Mucosa of descending colon (tissue), 3 donors: ENCODE measurements around the gene ADPRHL1. TPM values are rescaled to one million over a fixed set of nuclear protein-coding genes. Genes with fewer than 3 reads are reported as not detected.

ENCODE experiments used
- ATAC-seq: fragments of 200-7000 bp; cut with Tn5 transposase; one replicate; pipeline ENCODE4 v1.9.1; 2020; ENCODE audit warnings: mild to moderate bottlenecking, moderate library complexity
- DNase-seq, 3 donors: peaks; one replicate each; pipeline ENCODE4 v3.0.0-alpha.2; 2020
- H3K36me3 ChIP-seq: fragments of 200-600 bp; one replicate; pipeline ENCODE4 v1.8.0; 2021; ENCODE audit warnings: low read depth, mild to moderate bottlenecking
- H3K4me1 ChIP-seq: fragments of 200-600 bp; one replicate; pipeline ENCODE4 v1.8.0; 2021; ENCODE audit warnings: low read depth, mild to moderate bottlenecking
- H3K4me3 ChIP-seq: fragments of 200-600 bp; one replicate; pipeline ENCODE4 v1.8.0; 2021; ENCODE audit warnings: mild to moderate bottlenecking
- H3K9me3 ChIP-seq: fragments of 200-600 bp; one replicate; pipeline ENCODE4 v1.8.0; 2021; ENCODE audit warnings: mild to moderate bottlenecking
- CTCF ChIP-seq: fragments of 200-600 bp; IDR thresholded peaks from one replicate; pipeline ENCODE4 v1.8.0; 2022; ENCODE audit warnings: antibody characterized with exemption, mild to moderate bottlenecking
- intact Hi-C, 2 donors: fragments of 100-400 bp; cut with DNase I in 1 of 2; cut with micrococcal nuclease in 1 of 2; formaldehyde crosslinking; loops; one replicate each; pipeline versions ENCODE4 v1.11.0 to v1.11.1; 2022; cut with DNase I, micrococcal nuclease
- total RNA-seq, 3 donors: library from RNA; stranded (reverse); fragmentation: NEBNext Ultra II Directional in 2 of 3; extraction: Animal tissue kit (Norgen Biotek cat#: 25700) in 2 of 3; gene quantifications; one replicate each; pipeline versions ENCODE4 v1.2.1 to v1.2.4, GENCODE V29; 2021 to 2023
- donor health status: DM: no; HTN: no; CAD: no; lungs with moderate emphysema.
- donor health status: DM: no; HTN: no; CAD: no.
- donor health status: DM: no; HTN: yes; CAD: no.

The ADPRHL1 gene
- total RNA-seq, 3 donors from 2014 or later = 5.1 to 9.2 (median 7.1) TPM

- Histone ChIP-seq H3K4me1 (peaks cover 4% of the 10 kb centered on the region), H3K36me3 (no peaks in the 10 kb centered on the region), H3K4me3 (no peak overlapping the region), H3K9me3 (no peaks in the 10 kb centered on the region)
- no peak for TF ChIP-seq CTCF
- DNase-seq = no peak
- no peak for ATAC-seq
- intact Hi-C loops = no loop called here
These were observed 19.8 kb downstream of the ADPRHL1 start for GRCh38 chr13:113433391-113433916.

- DNase-seq = no peak
- Histone ChIP-seq H3K4me3 (no peak overlapping the region), H3K36me3 (no peaks in the 10 kb centered on the region), H3K4me1 (peaks cover 4% of the 10 kb centered on the region), H3K9me3 (no peaks in the 10 kb centered on the region)
- no peak for ATAC-seq
- no peak for TF ChIP-seq CTCF
- intact Hi-C loops = no loop called here
These were observed 20.6 kb downstream of the ADPRHL1 start for GRCh38 chr13:113432506-113433270.

GRCh38 chr13:113431171-113431570 is 22.1 kb downstream of the ADPRHL1 start:
- DNase-seq = no peak
- intact Hi-C loops = no loop called here
- TF ChIP-seq CTCF = no peak
- ATAC-seq = no peak
- no peaks in the 10 kb centered on the region for H3K4me1 ChIP-seq
- no peak overlapping the region for H3K4me3 ChIP-seq
- H3K36me3 ChIP-seq = no peaks in the 10 kb centered on the region
- H3K9me3 ChIP-seq = no peaks in the 10 kb centered on the region

- no peak for TF ChIP-seq CTCF
- DNase-seq = no peak
- no peaks in the 10 kb centered on the region for H3K9me3 ChIP-seq
- H3K4me1 ChIP-seq = no peaks in the 10 kb centered on the region
- no peak overlapping the region for H3K4me3 ChIP-seq
- ATAC-seq = no peak
- no peaks in the 10 kb centered on the region for H3K36me3 ChIP-seq
- intact Hi-C loops = no loop called here
These were observed 22.7 kb downstream of the ADPRHL1 start for GRCh38 chr13:113430378-113431110.

GRCh38 chr13:113429608-113429985 is 23.7 kb downstream of the ADPRHL1 start:
- intact Hi-C loops = no loop called here
- no peak for ATAC-seq

More at GRCh38 chr13:113429608-113429985, 23.7 kb downstream of the ADPRHL1 start:
- no peak overlapping the region for H3K4me3 ChIP-seq
- no peaks in the 10 kb centered on the region for H3K9me3 ChIP-seq
- DNase-seq = no peak
- no peaks in the 10 kb centered on the region for H3K4me1 ChIP-seq
- H3K36me3 ChIP-seq = no peaks in the 10 kb centered on the region
- TF ChIP-seq CTCF = no peak
